ENCODE results near the gene PKLR.

DNA sequence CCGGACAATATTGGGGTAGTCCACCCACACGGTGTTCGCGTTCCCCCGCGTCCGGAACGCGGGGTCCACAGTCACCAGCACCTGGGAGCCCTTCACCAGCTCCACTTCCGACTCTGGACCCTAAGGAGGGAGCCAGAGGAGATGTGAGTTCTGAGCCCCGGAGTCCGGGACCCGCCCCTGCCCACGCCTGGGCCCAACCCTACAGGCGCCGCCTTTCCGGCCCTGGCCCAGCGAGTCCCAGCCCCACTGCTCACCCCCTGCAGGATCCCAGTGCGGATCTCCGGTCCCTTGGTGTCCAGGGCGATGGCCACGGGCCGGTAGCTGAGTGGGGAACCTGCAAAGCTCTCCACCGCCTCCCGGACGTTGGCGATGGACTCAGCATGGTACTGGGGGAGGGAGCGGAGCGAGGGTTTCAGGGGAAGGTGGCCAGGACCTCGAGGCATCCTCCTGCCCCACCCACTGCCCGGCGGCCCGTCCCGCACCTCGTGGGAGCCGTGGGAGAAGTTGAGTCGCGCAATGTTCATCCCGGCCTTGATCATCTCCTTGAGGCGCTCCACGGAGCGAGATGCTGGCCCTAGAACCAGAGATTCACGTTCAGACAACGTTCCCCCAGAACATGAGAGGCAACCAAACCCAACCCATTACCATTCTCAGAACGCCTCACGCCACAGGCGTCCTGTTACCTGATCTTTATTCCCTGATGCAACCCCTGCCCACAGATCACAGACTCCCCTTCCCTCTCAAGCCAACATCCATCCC lies 5.9 kb downstream of the PKLR start:
- TF ChIP-seq, protein P1, sequence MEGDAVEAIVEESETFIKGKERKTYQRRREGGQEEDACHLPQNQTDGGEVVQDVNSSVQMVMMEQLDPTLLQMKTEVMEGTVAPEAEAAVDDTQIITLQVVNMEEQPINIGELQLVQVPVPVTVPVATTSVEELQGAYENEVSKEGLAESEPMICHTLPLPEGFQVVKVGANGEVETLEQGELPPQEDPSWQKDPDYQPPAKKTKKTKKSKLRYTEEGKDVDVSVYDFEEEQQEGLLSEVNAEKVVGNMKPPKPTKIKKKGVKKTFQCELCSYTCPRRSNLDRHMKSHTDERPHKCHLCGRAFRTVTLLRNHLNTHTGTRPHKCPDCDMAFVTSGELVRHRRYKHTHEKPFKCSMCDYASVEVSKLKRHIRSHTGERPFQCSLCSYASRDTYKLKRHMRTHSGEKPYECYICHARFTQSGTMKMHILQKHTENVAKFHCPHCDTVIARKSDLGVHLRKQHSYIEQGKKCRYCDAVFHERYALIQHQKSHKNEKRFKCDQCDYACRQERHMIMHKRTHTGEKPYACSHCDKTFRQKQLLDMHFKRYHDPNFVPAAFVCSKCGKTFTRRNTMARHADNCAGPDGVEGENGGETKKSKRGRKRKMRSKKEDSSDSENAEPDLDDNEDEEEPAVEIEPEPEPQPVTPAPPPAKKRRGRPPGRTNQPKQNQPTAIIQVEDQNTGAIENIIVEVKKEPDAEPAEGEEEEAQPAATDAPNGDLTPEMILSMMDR (IDR thresholded peaks at IDR 0.05): no peak
- no peak for TF ChIP-seq EZH2 (IDR thresholded peaks at IDR 0.05; ENCODE audit: borderline replicate concordance, insufficient read depth, low read depth, low read length, poor library complexity, severe bottlenecking)

Data from B cell (primary cell).